H9 (cell line): ENCODE results near the gene ST6GALNAC6. TPM values are rescaled to one million over a fixed set of nuclear protein-coding genes. Genes with fewer than 3 reads are reported as not detected.
"Not testable (repeated sequence)": the region's sequence is repeated elsewhere in the genome, so short reads cannot be mapped to it uniquely, and the experiment has no call there.

ENCODE experiments used
- DNase-seq: peaks from one replicate; pipeline ENCODE4 v3.0.0-alpha.2; 2017
- H2AFZ ChIP-seq: one replicate; pipeline ENCODE4 v1.6.1; 2013; ENCODE audit warnings: mild to moderate bottlenecking, low read length, control low read depth, moderate library complexity
- H2AK5ac ChIP-seq: 2 replicates; pipeline ENCODE4 v1.6.1; 2013; ENCODE audit warnings: low read length, control low read depth, mixed read lengths; ENCODE audit not compliant: insufficient read length
- H2BK120ac ChIP-seq: one replicate; pipeline ENCODE4 v1.6.1; 2013; ENCODE audit warnings: low read depth, mild to moderate bottlenecking, low read length, control low read depth, inconsistent platforms; ENCODE audit not compliant: poor library complexity, severe bottlenecking
- H2BK12ac ChIP-seq: 2 replicates; pipeline ENCODE4 v1.6.1; 2013; ENCODE audit warnings: low read length, control low read depth, mixed read lengths, low read depth; ENCODE audit not compliant: insufficient read length
- H2BK15ac ChIP-seq: 2 replicates; pipeline ENCODE4 v1.6.1; 2013; ENCODE audit warnings: low read depth, low read length, control low read depth
- H2BK20ac ChIP-seq: one replicate; pipeline ENCODE4 v1.6.1; 2013; ENCODE audit warnings: low read depth, mild to moderate bottlenecking, low read length, control low read depth, inconsistent platforms; ENCODE audit not compliant: poor library complexity, severe bottlenecking
- H2BK5ac ChIP-seq: 2 replicates; pipeline ENCODE4 v1.6.1; 2013; ENCODE audit warnings: low read length, control low read depth, mixed read lengths; ENCODE audit not compliant: insufficient read length
- H3K14ac ChIP-seq: 2 replicates; pipeline ENCODE4 v1.6.1; 2013; ENCODE audit warnings: low read length, control low read depth; ENCODE audit not compliant: insufficient read depth
- H3K18ac ChIP-seq: 2 replicates; pipeline ENCODE4 v1.6.1; 2013; ENCODE audit warnings: low read depth, mild to moderate bottlenecking, mixed read lengths, low read length, control low read depth; ENCODE audit not compliant: insufficient read length
- H3K23ac ChIP-seq: 2 replicates; pipeline ENCODE4 v1.6.1; 2013; ENCODE audit warnings: low read length, control low read depth, mixed read lengths, low read depth; ENCODE audit not compliant: insufficient read length
- H3K23me2 ChIP-seq: 2 replicates; pipeline ENCODE4 v1.6.1; 2013; ENCODE audit warnings: low read depth, mild to moderate bottlenecking, mixed read lengths, low read length, control low read depth; ENCODE audit not compliant: insufficient read length, poor library complexity, severe bottlenecking
- H3K27ac ChIP-seq: 2 replicates; pipeline ENCODE4 v1.5.1; 2013; ENCODE audit warnings: low read length, control low read depth, mixed read lengths, low read depth; ENCODE audit not compliant: insufficient read length
- H3K27me3 ChIP-seq: 2 replicates; pipeline ENCODE4 v1.6.1; 2013; ENCODE audit warnings: low read length, control low read depth, inconsistent platforms; ENCODE audit not compliant: insufficient read depth
- H3K4ac ChIP-seq: 2 replicates; pipeline ENCODE4 v1.6.1; 2013; ENCODE audit warnings: low read depth, mild to moderate bottlenecking, control low read depth, inconsistent platforms, low read length, moderate library complexity
- H3K4me1 ChIP-seq: 2 replicates; pipeline ENCODE4 v1.6.1; 2013; ENCODE audit warnings: low read length, control low read depth, inconsistent platforms; ENCODE audit not compliant: insufficient read depth
- H3K4me2 ChIP-seq: 2 replicates; pipeline ENCODE4 v1.6.1; 2013; ENCODE audit warnings: low read length, control low read depth, mixed read lengths; ENCODE audit not compliant: insufficient read length, insufficient read depth
- H3K56ac ChIP-seq: 2 replicates; pipeline ENCODE4 v1.6.1; 2013; ENCODE audit warnings: low read depth, mild to moderate bottlenecking, mixed read lengths, low read length, control low read depth; ENCODE audit not compliant: insufficient read length
- H3K79me1 ChIP-seq: 2 replicates; pipeline ENCODE4 v1.6.1; 2013; ENCODE audit warnings: low read depth, mild to moderate bottlenecking, moderate library complexity, low read length, control low read depth, inconsistent platforms; ENCODE audit not compliant: insufficient read depth, poor library complexity, severe bottlenecking
- H3K79me2 ChIP-seq: 2 replicates; pipeline ENCODE4 v1.6.1; 2013; ENCODE audit warnings: low read length, control low read depth, inconsistent platforms; ENCODE audit not compliant: insufficient read depth
- H3K9ac ChIP-seq: 2 replicates; pipeline ENCODE4 v1.6.1; 2013; ENCODE audit warnings: low read length, control low read depth, mixed read lengths; ENCODE audit not compliant: insufficient read length; ENCODE audit errors: extremely low read depth
- H3K9me3 ChIP-seq: one replicate; pipeline ENCODE4 v1.6.1; 2013; ENCODE audit warnings: low read depth, low read length, inconsistent platforms; ENCODE audit not compliant: control insufficient read depth
- H3T11ph ChIP-seq: one replicate; pipeline ENCODE4 v1.6.1; 2013; ENCODE audit warnings: mild to moderate bottlenecking, low read length, control low read depth, inconsistent platforms
- H4K20me1 ChIP-seq: one replicate; pipeline ENCODE4 v1.6.1; 2013; ENCODE audit not compliant: control insufficient read depth, insufficient read length, insufficient read depth
- H4K5ac ChIP-seq: 2 replicates; pipeline ENCODE4 v1.6.1; 2013; ENCODE audit warnings: low read depth, mild to moderate bottlenecking, mixed read lengths, low read length, control low read depth; ENCODE audit not compliant: insufficient read length
- H4K8ac ChIP-seq: replicated peaks from 2 replicates; pipeline ENCODE4 v1.6.1; 2013; ENCODE audit warnings: low read length, control low read depth, mixed read lengths, low read depth; ENCODE audit not compliant: insufficient read length
- H4K91ac ChIP-seq: 2 replicates; pipeline ENCODE4 v1.6.1; 2013; ENCODE audit warnings: low read depth, mild to moderate bottlenecking, moderate library complexity, mixed read lengths, low read length, control low read depth; ENCODE audit not compliant: insufficient read length
- H3K27ac Mint-ChIP-seq, 3 experiments: 2 replicates in 2 of 3; 3 replicates in 1 of 3; pipeline ENCODE4 v1.8.0; 2020 to 2021; ENCODE audit warnings: mixed read lengths in 3 of 3, mild to moderate bottlenecking in 1 of 3, moderate library complexity in 1 of 3
- H3K27me3 Mint-ChIP-seq: 2 replicates; pipeline ENCODE4 v1.8.0; 2021; ENCODE audit warnings: low read depth, mild to moderate bottlenecking, moderate library complexity, mixed read lengths
- H3K36me3 Mint-ChIP-seq, 3 experiments: 2 replicates in 2 of 3; 3 replicates in 1 of 3; pipeline ENCODE4 v1.8.0; 2020 to 2021; ENCODE audit warnings: low read depth in 3 of 3, mixed read lengths in 3 of 3; ENCODE audit not compliant: insufficient read depth in 1 of 3
- H3K4me1 Mint-ChIP-seq, 2 experiments: 2 replicates each; pipeline ENCODE4 v1.8.0; 2020; ENCODE audit warnings: mixed read lengths in 2 of 2
- H3K4me3 Mint-ChIP-seq, 2 experiments: 2 replicates in 1 of 2; 3 replicates in 1 of 2; pipeline ENCODE4 v1.8.0; 2020 to 2021; ENCODE audit warnings: mild to moderate bottlenecking in 2 of 2, mixed read lengths in 2 of 2, moderate library complexity in 1 of 2
- H3K9me3 Mint-ChIP-seq, 2 experiments: 2 replicates in 1 of 2; 3 replicates in 1 of 2; pipeline ENCODE4 v1.8.0; 2020; ENCODE audit warnings: mild to moderate bottlenecking in 2 of 2, mixed read lengths in 2 of 2, moderate library complexity in 1 of 2
- CTCF ChIP-seq: fragments of 200-600 bp; sonication (generic); conservative IDR thresholded peaks from 3 replicates; pipeline ENCODE4 v1.8.0; 2021; ENCODE audit warnings: antibody characterized with exemption, mild to moderate bottlenecking
- WGBS: extraction: QIAGEN DNeasy Blood & Tissue Kit; methylation state at CpG from one replicate; pipeline ENCODE4 v1.1.7; 2013; ENCODE audit warnings: missing lambda C conversion rate, low lambda C conversion rate, mixed read lengths; ENCODE audit not compliant: insufficient read length; ENCODE audit errors: extremely low coverage; 5-methylcytosine and 5-hydroxymethylcytosine counted together
- total RNA-seq: library from RNA; stranded (reverse); gene quantifications from 2 replicates; pipeline ENCODE4 v1.2.1, GENCODE V29; 2021

ST6GALNAC6 gene
- total RNA-seq, 1 experiment from 2014 or later, result 29.8 TPM

GRCh38 chr9:127837346-127837745, 62.1 kb downstream of the ST6GALNAC6 start:
- Histone ChIP-seq H3K27ac (no peak overlapping the region), H2AFZ (no peak overlapping the region), H2BK5ac (no peak overlapping the region), H4K91ac (no peak overlapping the region), H2AK5ac (no peak overlapping the region), H2BK20ac (no peak overlapping the region), H3K4me1 (no peaks in the 10 kb centered on the region; the same call in 1 of the 2 replicates), H3K79me1 (no peaks in the 10 kb centered on the region), H3K23me2 (no peaks in the 10 kb centered on the region), H3K4ac (no peak overlapping the region), H2BK120ac (no peak overlapping the region), H4K8ac (no peak overlapping the region), H4K20me1 (no peaks in the 10 kb centered on the region), H3K9me3 (no peaks in the 10 kb centered on the region), H3K4me2 (no peak overlapping the region), H3K14ac (no peak overlapping the region), H3K23ac (no peak overlapping the region), H2BK12ac (no peak overlapping the region), H3K27me3 (no peaks in the 10 kb centered on the region), H2BK15ac (no peak overlapping the region), H4K5ac (no peak overlapping the region), H3K9ac (no peak overlapping the region), H3K79me2 (no peaks in the 10 kb centered on the region), H3K56ac (no peak overlapping the region), H3K18ac (no peak overlapping the region), H3T11ph (no peak overlapping the region)
- Mint-ChIP-seq H3K36me3 (no peaks in the 10 kb centered on the region), H3K27me3 (no peaks in the 10 kb centered on the region), H3K9me3 (no peaks in the 10 kb centered on the region), H3K4me1 (peaks cover 0 to 13% of the 10 kb centered on the region in 2 experiments; a peak in 1 of 4 replicates), H3K27ac (no peak overlapping the region), H3K4me3 (no peak overlapping the region)
- no peak for DNase-seq
- WGBS, result 100% methylated on average over 1 of the region's 4 CpGs
- TF ChIP-seq CTCF, result no peak

- H3T11ph ChIP-seq, H3K27me3 Mint-ChIP-seq, H3K79me1 ChIP-seq, H3K4me2 ChIP-seq, H2AK5ac ChIP-seq, H3K4ac ChIP-seq, H2AFZ ChIP-seq, H2BK12ac ChIP-seq, H2BK120ac ChIP-seq, H3K18ac ChIP-seq, H2BK5ac ChIP-seq, H3K27me3 ChIP-seq, H4K20me1 ChIP-seq, H3K4me1 ChIP-seq, H3K4me3 Mint-ChIP-seq, H3K9ac ChIP-seq, H3K79me2 ChIP-seq, H3K36me3 Mint-ChIP-seq, H2BK15ac ChIP-seq, H3K23me2 ChIP-seq, H4K5ac ChIP-seq, H4K91ac ChIP-seq, H3K27ac Mint-ChIP-seq, DNase-seq, H2BK20ac ChIP-seq, H3K27ac ChIP-seq, H3K56ac ChIP-seq, H3K9me3 Mint-ChIP-seq, H3K23ac ChIP-seq, H3K14ac ChIP-seq, H4K8ac ChIP-seq, H3K9me3 ChIP-seq: not testable (repeated sequence)
- no CpG with 5 or more reads among the region's 3 CpGs for WGBS
- H3K4me1 Mint-ChIP-seq, result peaks cover 0 to 14% of the 10 kb centered on the region in 2 experiments; a peak in 1 of 4 replicates
Observed at GRCh38 chr9:127836561-127836960, 62.8 kb downstream of the ST6GALNAC6 start.
